Measurements from ENCODE around the gene PROB1. TPM values are rescaled to one million over a fixed set of nuclear protein-coding genes. Genes with fewer than 3 reads are reported as not detected.

PROB1 gene
- total RNA-seq, 3 donors from 2014 or later: 0.58 to 0.98 (median 0.94) TPM

- no peaks in the 10 kb centered on the region for H3K9me3 ChIP-seq
- TF ChIP-seq CTCF (IDR thresholded peaks at IDR 0.05): no peak
- no peak overlapping the region for H3K4me3 ChIP-seq
- peaks cover 36% of the 10 kb centered on the region for H3K4me1 ChIP-seq (ENCODE audit: low read depth)
- H3K36me3 ChIP-seq (ENCODE audit: low read depth): no peaks in the 10 kb centered on the region
- DNase-seq: peak; percentile 40 to 56 (median 55)
- intact Hi-C loops (cut with DNase I, micrococcal nuclease): no loop called here
- peak; percentile 31 for ATAC-seq
Measured at GRCh38 chr5:139381837-139382761, 12.8 kb downstream of the PROB1 start.

- DNase-seq (peak in 1 of 3 donors; percentile 27), ATAC-seq (no peak)
- Histone ChIP-seq H3K36me3 (ENCODE audit: low read depth) (no peaks in the 10 kb centered on the region), H3K4me1 (ENCODE audit: low read depth) (peaks cover 32% of the 10 kb centered on the region), H3K9me3 (no peaks in the 10 kb centered on the region), H3K4me3 (no peak overlapping the region)
- no peak for TF ChIP-seq CTCF (IDR thresholded peaks at IDR 0.05)
- intact Hi-C loops (cut with DNase I, micrococcal nuclease): no loop called here
Measured at GRCh38 chr5:139379626-139380449, 15.1 kb downstream of the PROB1 start.

GRCh38 chr5:139378941-139379361 is 16.0 kb downstream of the PROB1 start:
- no peaks in the 10 kb centered on the region for H3K36me3 ChIP-seq (ENCODE audit: low read depth)
- intact Hi-C loops (cut with DNase I, micrococcal nuclease): no loop called here
- no peak for TF ChIP-seq CTCF (IDR thresholded peaks at IDR 0.05)
- H3K4me3 ChIP-seq: no peak overlapping the region
- ATAC-seq: no peak
- no peaks in the 10 kb centered on the region for H3K9me3 ChIP-seq
- peaks cover 26% of the 10 kb centered on the region for H3K4me1 ChIP-seq (ENCODE audit: low read depth)
- DNase-seq: peak in 1 of 3 donors; percentile 25

- intact Hi-C loops (cut with DNase I, micrococcal nuclease): no loop called here
- ATAC-seq: no peak
- H3K36me3 ChIP-seq (ENCODE audit: low read depth): no peaks in the 10 kb centered on the region
- no peak overlapping the region for H3K4me3 ChIP-seq
- no peaks in the 10 kb centered on the region for H3K9me3 ChIP-seq
- peak in 1 of 3 donors; percentile 27 for DNase-seq
- H3K4me1 ChIP-seq (ENCODE audit: low read depth): peaks cover 19% of the 10 kb centered on the region
- TF ChIP-seq CTCF (IDR thresholded peaks at IDR 0.05): no peak
Measured at GRCh38 chr5:139378101-139378825, 16.6 kb downstream of the PROB1 start.

- DNase-seq (peak in 1 of 3 donors; percentile 4), ATAC-seq (no peak)
- peaks cover 11% of the 10 kb centered on the region for H3K4me1 ChIP-seq (ENCODE audit: low read depth)
- H3K36me3 ChIP-seq (ENCODE audit: low read depth): no peaks in the 10 kb centered on the region
- TF ChIP-seq CTCF (IDR thresholded peaks at IDR 0.05): no peak
- intact Hi-C loops (cut with DNase I, micrococcal nuclease): no loop called here
- H3K4me3 ChIP-seq: no peak overlapping the region
- H3K9me3 ChIP-seq: no peaks in the 10 kb centered on the region
Measured at GRCh38 chr5:139377226-139377625, 17.7 kb downstream of the PROB1 start.

Measured in mucosa of descending colon (tissue), 3 donors.